ENCODE data around the gene TFB1M.

- TF ChIP-seq POLR2AphosphoS5 (IDR thresholded peaks at IDR 0.05; ENCODE audit: control insufficient read depth, insufficient read depth, low read depth, low read length): no peak
- TF ChIP-seq E2F5 (CRISPR knock-in tag; IDR thresholded peaks at IDR 0.05): no peak
- no peak for TF ChIP-seq ZFP30 (CRISPR knock-in tag; IDR thresholded peaks at IDR 0.05; ENCODE audit: borderline replicate concordance)
- no peak for TF ChIP-seq CHD1 (IDR thresholded peaks at IDR 0.05; ENCODE audit: low read length)
These were observed 38.3 kb downstream of the TFB1M start for GRCh38 chr6:155275808-155276480.
